Psoas muscle (tissue), 8 donors: ENCODE results near the gene SART1. TPM values are rescaled to one million over a fixed set of nuclear protein-coding genes. Genes with fewer than 3 reads are reported as not detected.
A peak's percentile ranks its signal among the peaks of the same experiment; 100 is the strongest.

ENCODE experiments used
- ATAC-seq, 4 donors: fragments of 200-7000 bp; cut with Tn5 transposase; one replicate each; pipeline ENCODE4 v1.9.1; 2020; ENCODE audit warnings: moderate library complexity in 3 of 4, mild to moderate bottlenecking in 2 of 4
- DNase-seq, 2 donors: peaks; one replicate each; pipeline ENCODE4 v3.0.0-alpha.2; 2020
- H3K27ac ChIP-seq: fragments of 200-600 bp; one replicate; pipeline ENCODE4 v1.8.0; 2022
- H3K27me3 ChIP-seq, 3 donors: fragments of 200-600 bp in 1 of 3; one replicate each; pipeline versions ENCODE4 v1.6.1 to v1.8.0; 2013 to 2022; ENCODE audit warnings: low read length in 2 of 3, mild to moderate bottlenecking in 2 of 3, moderate library complexity in 1 of 3; ENCODE audit not compliant: insufficient read depth in 3 of 3
- H3K36me3 ChIP-seq, 2 donors: fragments of 200-600 bp in 1 of 2; one replicate each; pipeline versions ENCODE4 v1.6.1 to v1.8.0; 2013 to 2022; ENCODE audit warnings: low read depth in 1 of 2, mild to moderate bottlenecking in 1 of 2, moderate library complexity in 1 of 2; ENCODE audit not compliant: insufficient read depth in 1 of 2
- H3K4me1 ChIP-seq: fragments of 200-600 bp; one replicate; pipeline ENCODE4 v1.8.0; 2022
- H3K4me3 ChIP-seq: fragments of 200-600 bp; one replicate; pipeline ENCODE4 v1.8.0; 2022; ENCODE audit warnings: mild to moderate bottlenecking
- H3K9me3 ChIP-seq: fragments of 200-600 bp; one replicate; pipeline ENCODE4 v1.8.0; 2022
- WGBS, 3 donors: extraction: QIAGEN DNeasy Blood & Tissue Kit; methylation state at CpG; one replicate each; pipeline versions ENCODE4 v1.1.6 to v1.1.7; 2013; 5-methylcytosine and 5-hydroxymethylcytosine counted together
- intact Hi-C, 2 donors: fragments of 100-400 bp; cut with DNase I; formaldehyde crosslinking; loops; one replicate each; pipeline versions ENCODE4 v1.11.0 to v1.14.2; 2022
- polyA plus RNA-seq, 3 donors: library from polyadenylated mRNA; stranded (reverse); fragments of 200-250 nt; gene quantifications; one replicate each; pipeline ENCODE4 v1.2.3, GENCODE V29; 2013
- total RNA-seq, 4 donors: library from RNA; stranded (reverse); fragmentation: NEBNext Ultra II Directional in 2 of 4; extraction: Animal tissue kit (Norgen Biotek cat#: 25700) in 2 of 4; gene quantifications; one replicate each; pipeline versions ENCODE4 v1.2.1 to v1.2.4, GENCODE V29; 2021 to 2023
- TF ChIP-seq, protein P1 (sequence below): fragments of 200-600 bp; IDR thresholded peaks from one replicate; pipeline ENCODE4 v1.8.0; 2022; ENCODE audit warnings: antibody characterized with exemption
- donor health status: healthy with polysubstance abuse.
- donor health status: DM: no; HTN: no; CAD: no; lungs with moderate emphysema.
- donor health status: Bipolar disorder and iron deficiency.
- donor health status: healthy.
- donor health status: DM: yes; HTN: yes; CAD: no.
- donor health status: DM: no; HTN: no; CAD: no.
- donor health status: DM: no; HTN: no; CAD: no.
- donor health status: DM: yes; HTN: yes; CAD: no.

SART1 gene
- total and polyA plus RNA-seq, 7 donors: 36.3 to 58.7 (median 49.2) TPM

DNA sequence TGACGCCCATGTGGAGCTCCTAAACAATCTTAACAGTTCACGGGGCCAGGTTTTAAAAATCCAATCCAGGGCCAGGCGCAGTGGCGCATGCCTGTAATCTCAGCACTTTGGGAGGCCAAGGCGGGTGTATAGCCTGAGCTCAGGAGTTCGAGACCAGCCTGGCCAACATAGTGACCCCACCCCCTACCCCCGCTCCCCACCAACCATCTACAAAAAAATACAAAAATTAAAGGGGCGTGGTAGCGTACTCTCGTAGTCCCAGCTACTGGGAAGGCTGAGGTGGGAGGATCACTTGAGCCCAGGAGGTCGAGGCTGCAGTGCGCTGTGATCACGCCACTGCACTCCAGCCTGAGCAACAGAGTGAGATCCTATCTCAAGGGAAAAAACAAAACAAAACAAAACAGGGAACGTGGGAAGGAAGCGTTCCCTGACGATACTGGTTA is 689 bp upstream of the SART1 start:
- no peaks in the 10 kb centered on the region for H3K27me3 ChIP-seq
- intact Hi-C loops: loop anchor here (1.0 to 5.0 kb wide), 3 partner anchors 41 to 74 kb away; partner anchors contain the start of genes BANF1 (in 2 of the 2), EIF1AD (in 2 of the 2) and FIBP (in 2 of the 2)
- H3K36me3 ChIP-seq: peaks cover 0 to 21% of the 10 kb centered on the region in 2 donors
- no peaks in the 10 kb centered on the region for H3K9me3 ChIP-seq
- 48 to 52% (median 51%) methylated on average over 16 of the region's 16 CpGs for WGBS, 3 donors
- peaks cover 15% of the 10 kb centered on the region for H3K4me1 ChIP-seq
- ATAC-seq (peak; percentile 2 to 38 (median 14)), DNase-seq (no peak)
- TF ChIP-seq, protein P1, sequence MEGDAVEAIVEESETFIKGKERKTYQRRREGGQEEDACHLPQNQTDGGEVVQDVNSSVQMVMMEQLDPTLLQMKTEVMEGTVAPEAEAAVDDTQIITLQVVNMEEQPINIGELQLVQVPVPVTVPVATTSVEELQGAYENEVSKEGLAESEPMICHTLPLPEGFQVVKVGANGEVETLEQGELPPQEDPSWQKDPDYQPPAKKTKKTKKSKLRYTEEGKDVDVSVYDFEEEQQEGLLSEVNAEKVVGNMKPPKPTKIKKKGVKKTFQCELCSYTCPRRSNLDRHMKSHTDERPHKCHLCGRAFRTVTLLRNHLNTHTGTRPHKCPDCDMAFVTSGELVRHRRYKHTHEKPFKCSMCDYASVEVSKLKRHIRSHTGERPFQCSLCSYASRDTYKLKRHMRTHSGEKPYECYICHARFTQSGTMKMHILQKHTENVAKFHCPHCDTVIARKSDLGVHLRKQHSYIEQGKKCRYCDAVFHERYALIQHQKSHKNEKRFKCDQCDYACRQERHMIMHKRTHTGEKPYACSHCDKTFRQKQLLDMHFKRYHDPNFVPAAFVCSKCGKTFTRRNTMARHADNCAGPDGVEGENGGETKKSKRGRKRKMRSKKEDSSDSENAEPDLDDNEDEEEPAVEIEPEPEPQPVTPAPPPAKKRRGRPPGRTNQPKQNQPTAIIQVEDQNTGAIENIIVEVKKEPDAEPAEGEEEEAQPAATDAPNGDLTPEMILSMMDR: no peak
- peak overlapping the region; percentile 100 for H3K4me3 ChIP-seq
- peak overlapping the region; percentile 91 for H3K27ac ChIP-seq

DNA sequence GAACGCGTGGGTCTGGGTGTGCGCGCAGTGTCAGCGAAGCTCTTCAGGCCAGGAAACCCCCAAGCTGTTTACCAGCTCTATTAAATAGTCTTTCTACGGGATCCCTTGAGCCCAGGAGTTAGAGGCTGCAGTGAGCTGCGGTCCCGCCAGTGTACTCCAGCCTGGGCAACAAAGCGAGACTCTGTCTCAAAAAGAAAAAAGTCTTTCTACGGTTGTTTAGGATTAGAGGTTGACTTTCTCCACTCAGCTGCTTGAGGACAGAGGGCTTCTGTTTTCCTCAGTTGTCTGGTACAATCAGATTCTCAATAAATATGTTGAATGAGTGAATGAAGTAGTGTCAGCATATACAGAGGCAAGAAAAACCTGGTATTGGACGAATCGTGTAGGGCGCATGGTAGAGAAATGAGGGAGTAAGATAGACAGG is 619 bp downstream of the SART1 start:
- DNase-seq: no peak
- intact Hi-C loops: loop anchor here (5.0 kb wide), 2 partner anchors 40 to 75 kb away; partner anchors contain the start of genes FIBP (in 2 of the 2), BANF1 (in 1 of the 2) and EIF1AD (in 1 of the 2)
- 6 to 7% (median 6%) methylated on average over 12 to 13 of the region's 13 CpGs for WGBS, 3 donors

DNA sequence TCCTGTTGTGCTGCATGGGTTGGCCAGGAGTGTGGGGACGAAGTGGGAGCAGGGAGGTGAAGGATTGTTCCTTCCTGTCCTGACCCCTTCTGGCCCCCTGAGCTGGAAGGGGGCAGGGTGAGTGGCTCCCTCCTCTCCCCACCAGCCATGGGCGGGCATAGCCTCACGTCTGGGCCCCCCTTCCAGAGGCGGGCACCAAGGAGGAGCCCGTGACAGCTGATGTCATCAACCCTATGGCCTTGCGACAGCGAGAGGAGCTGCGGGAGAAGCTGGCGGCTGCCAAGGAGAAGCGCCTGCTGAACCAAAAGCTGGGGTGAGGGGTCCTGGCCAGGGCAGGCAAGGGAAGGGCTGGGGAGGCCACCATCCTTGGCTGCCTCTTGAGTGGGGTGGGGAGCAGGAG is 3.4 kb downstream of the SART1 start:
- H3K27ac ChIP-seq: no peak overlapping the region
- 78 to 90% (median 87%) methylated on average over 8 to 10 of the region's 10 CpGs for WGBS, 3 donors
- no peaks in the 10 kb centered on the region for H3K9me3 ChIP-seq
- no peak for DNase-seq
- H3K4me3 ChIP-seq: no peak overlapping the region
- intact Hi-C loops: loop anchor here (5.0 kb wide), 2 partner anchors 37 to 78 kb away; partner anchors contain the start of genes FIBP (in 2 of the 2), BANF1 (in 1 of the 2) and EIF1AD (in 1 of the 2)
- TF ChIP-seq, protein P1: no peak
- peaks cover 11 to 59% of the 10 kb centered on the region in 2 donors for H3K36me3 ChIP-seq
- H3K4me1 ChIP-seq: peaks cover 33% of the 10 kb centered on the region
- no peak for ATAC-seq
- no peaks in the 10 kb centered on the region for H3K27me3 ChIP-seq

More for the DNA sequence above, 619 bp downstream of the SART1 start:
- peak in 2 of 4 donors; percentile 2 to 4 for ATAC-seq
- Histone ChIP-seq H3K4me1 (peaks cover 15% of the 10 kb centered on the region), H3K36me3 (peaks cover 6 to 35% of the 10 kb centered on the region in 2 donors), H3K9me3 (no peaks in the 10 kb centered on the region), H3K27me3 (no peaks in the 10 kb centered on the region), H3K4me3 (peak overlapping the region; percentile 100), H3K27ac (peak overlapping the region; percentile 91)
- TF ChIP-seq, protein P1: no peak

DNA sequence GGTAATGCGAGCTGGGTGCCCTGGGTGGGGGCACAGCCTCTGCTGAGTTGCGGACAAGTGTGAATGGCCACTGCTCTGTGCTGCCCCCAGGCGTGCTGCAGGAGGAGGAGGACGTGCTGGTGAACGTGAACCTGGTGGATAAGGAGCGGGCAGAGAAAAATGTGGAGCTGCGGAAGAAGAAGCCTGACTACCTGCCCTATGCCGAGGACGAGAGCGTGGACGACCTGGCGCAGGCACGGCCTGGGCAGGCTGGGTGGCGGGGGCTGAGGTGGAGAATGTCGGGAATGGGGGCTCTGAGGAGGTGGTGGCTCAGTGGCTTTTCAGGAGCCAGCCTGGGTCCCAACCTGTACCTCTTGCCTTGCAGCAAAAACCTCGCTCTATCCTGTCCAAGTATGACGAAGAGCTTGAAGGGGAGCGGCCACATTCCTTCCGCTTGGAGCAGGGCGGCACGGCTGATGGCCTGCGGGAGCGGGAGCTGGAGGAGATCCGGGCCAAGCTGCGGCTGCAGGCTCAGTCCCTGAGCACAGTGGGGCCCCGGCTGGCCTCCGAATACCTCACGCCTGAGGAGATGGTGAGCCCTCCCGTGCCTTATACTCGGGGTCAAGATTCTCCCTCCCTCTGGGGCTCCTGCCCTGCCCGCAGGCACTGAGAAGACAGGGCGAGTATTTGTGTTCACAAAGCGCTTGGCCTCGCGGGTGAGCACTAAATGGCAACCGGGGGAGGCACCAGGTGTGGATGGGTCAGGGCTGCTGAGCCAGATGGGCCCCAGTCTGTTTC is 4.6 kb downstream of the SART1 start:
- TF ChIP-seq, protein P1: no peak
- no peaks in the 10 kb centered on the region for H3K9me3 ChIP-seq
- ATAC-seq: no peak
- 92 to 95% (median 94%) methylated on average over 36 of the region's 36 CpGs for WGBS, 3 donors
- no peak overlapping the region for H3K4me3 ChIP-seq
- H3K27ac ChIP-seq: no peak overlapping the region
- H3K27me3 ChIP-seq: no peaks in the 10 kb centered on the region
- H3K36me3 ChIP-seq: peaks cover 11 to 66% of the 10 kb centered on the region in 2 donors
- DNase-seq: no peak
- H3K4me1 ChIP-seq: peaks cover 33% of the 10 kb centered on the region
- intact Hi-C loops: loop anchor here in 1 of 2 donors (2.0 kb wide), 1 partner anchor 47 kb away; the partner anchor contains the start of genes C11orf68 and DRAP1
